PFSK-1 (cell line): ENCODE measurements around the gene HIBCH.

ENCODE experiments used
- POLR2AphosphoS5 ChIP-seq: IDR thresholded peaks from 2 replicates; pipeline ENCODE4 v1.6.1; 2012; ENCODE audit warnings: low read depth, mild to moderate bottlenecking, control low read depth, low read length, moderate library complexity
- SIN3A ChIP-seq: IDR thresholded peaks from 2 replicates; pipeline ENCODE4 v1.6.1; 2012; ENCODE audit warnings: mild to moderate bottlenecking, low read length, moderate library complexity, borderline replicate concordance; ENCODE audit not compliant: insufficient read depth
- TAF1 ChIP-seq: IDR thresholded peaks from 2 replicates; pipeline ENCODE4 v1.6.1; 2012; ENCODE audit warnings: low read length, control low read depth, borderline replicate concordance; ENCODE audit not compliant: insufficient read depth
- TF ChIP-seq, protein P1 (sequence below), 2 experiments: IDR thresholded peaks; 2 replicates each; pipeline versions ENCODE4 v1.6.1 to v1.8.0; 2011 to 2012; ENCODE audit warnings: low read depth in 2 of 2, low read length in 2 of 2, control low read depth in 1 of 2, inconsistent platforms in 1 of 2, mild to moderate bottlenecking in 1 of 2, moderate library complexity in 1 of 2; ENCODE audit not compliant: insufficient read depth in 1 of 2

DNA sequence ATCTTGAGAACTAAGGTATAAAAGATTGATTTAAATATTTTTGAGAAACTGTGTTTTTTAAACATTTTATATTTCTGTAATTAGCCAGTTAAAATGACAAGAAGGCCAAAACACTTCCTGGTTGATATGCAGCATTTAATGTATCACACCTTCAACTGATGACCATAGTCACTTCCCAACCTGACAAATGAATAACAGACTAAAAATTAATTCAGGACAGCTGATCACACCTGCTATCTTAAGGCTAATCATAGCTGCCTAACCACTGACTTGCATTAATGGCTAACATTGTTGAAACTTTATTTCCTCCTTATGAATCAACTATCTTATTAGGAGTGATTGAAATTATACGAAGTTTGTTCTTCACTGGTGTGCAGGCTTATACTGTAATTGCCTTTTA is 131.3 kb downstream of the HIBCH start:
- TF ChIP-seq SIN3A (no peak), POLR2AphosphoS5 (no peak), TAF1 (no peak)
- TF ChIP-seq, protein P1, sequence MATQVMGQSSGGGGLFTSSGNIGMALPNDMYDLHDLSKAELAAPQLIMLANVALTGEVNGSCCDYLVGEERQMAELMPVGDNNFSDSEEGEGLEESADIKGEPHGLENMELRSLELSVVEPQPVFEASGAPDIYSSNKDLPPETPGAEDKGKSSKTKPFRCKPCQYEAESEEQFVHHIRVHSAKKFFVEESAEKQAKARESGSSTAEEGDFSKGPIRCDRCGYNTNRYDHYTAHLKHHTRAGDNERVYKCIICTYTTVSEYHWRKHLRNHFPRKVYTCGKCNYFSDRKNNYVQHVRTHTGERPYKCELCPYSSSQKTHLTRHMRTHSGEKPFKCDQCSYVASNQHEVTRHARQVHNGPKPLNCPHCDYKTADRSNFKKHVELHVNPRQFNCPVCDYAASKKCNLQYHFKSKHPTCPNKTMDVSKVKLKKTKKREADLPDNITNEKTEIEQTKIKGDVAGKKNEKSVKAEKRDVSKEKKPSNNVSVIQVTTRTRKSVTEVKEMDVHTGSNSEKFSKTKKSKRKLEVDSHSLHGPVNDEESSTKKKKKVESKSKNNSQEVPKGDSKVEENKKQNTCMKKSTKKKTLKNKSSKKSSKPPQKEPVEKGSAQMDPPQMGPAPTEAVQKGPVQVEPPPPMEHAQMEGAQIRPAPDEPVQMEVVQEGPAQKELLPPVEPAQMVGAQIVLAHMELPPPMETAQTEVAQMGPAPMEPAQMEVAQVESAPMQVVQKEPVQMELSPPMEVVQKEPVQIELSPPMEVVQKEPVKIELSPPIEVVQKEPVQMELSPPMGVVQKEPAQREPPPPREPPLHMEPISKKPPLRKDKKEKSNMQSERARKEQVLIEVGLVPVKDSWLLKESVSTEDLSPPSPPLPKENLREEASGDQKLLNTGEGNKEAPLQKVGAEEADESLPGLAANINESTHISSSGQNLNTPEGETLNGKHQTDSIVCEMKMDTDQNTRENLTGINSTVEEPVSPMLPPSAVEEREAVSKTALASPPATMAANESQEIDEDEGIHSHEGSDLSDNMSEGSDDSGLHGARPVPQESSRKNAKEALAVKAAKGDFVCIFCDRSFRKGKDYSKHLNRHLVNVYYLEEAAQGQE (IDR thresholded peaks at IDR 0.05; ENCODE audit: insufficient read depth in 1 of 2, low read depth in 2 of 2, low read length in 2 of 2) = no peak
